ENCODE results near the gene MBTPS1.
A peak's percentile ranks its signal among the peaks of the same experiment; 100 is the strongest.
"Not testable (repeated sequence)": the region's sequence is repeated elsewhere in the genome, so short reads cannot be mapped to it uniquely, and the experiment has no call there.

Gene MBTPS1

GRCh38 chr16:84121007-84121406 is 4.3 kb upstream of the MBTPS1 start:
- Histone ChIP-seq H3F3A (ENCODE audit: low read depth) (0 out of 2 replicates have a peak, but pooled peaks cover 4% of the 10 kb centered on the region), H3K4me3 (ENCODE audit: low read length, poor library complexity, severe bottlenecking) (no peak overlapping the region), H4K20me1 (ENCODE audit: insufficient read depth, low read length, poor library complexity, severe bottlenecking) (peaks cover 5% of the 10 kb centered on the region), H3K79me2 (ENCODE audit: insufficient read depth, low read length) (peaks cover 13% of the 10 kb centered on the region), H3K9ac (ENCODE audit: low read depth, low read length, poor library complexity, severe bottlenecking) (no peak overlapping the region), H3K27me3 (ENCODE audit: insufficient read depth, low read length, poor library complexity, severe bottlenecking) (no peaks in the 10 kb centered on the region), H3K36me3 (ENCODE audit: insufficient read depth, low read length) (peaks cover 37% of the 10 kb centered on the region), H2AFZ (ENCODE audit: low read length) (no peak overlapping the region), H3K4me1 (ENCODE audit: insufficient read depth, low read length, poor library complexity, severe bottlenecking) (peaks cover 6% of the 10 kb centered on the region), H3K9me3 (ENCODE audit: insufficient read depth, low read depth, low read length) (no peaks in the 10 kb centered on the region), H3K9me2 (replicated peaks; ENCODE audit: low read depth, low read length) (no peaks in the 10 kb centered on the region), H3K4me2 (ENCODE audit: low read depth, low read length, poor library complexity, severe bottlenecking) (no peak overlapping the region)
- TF ChIP-seq, protein P1, sequence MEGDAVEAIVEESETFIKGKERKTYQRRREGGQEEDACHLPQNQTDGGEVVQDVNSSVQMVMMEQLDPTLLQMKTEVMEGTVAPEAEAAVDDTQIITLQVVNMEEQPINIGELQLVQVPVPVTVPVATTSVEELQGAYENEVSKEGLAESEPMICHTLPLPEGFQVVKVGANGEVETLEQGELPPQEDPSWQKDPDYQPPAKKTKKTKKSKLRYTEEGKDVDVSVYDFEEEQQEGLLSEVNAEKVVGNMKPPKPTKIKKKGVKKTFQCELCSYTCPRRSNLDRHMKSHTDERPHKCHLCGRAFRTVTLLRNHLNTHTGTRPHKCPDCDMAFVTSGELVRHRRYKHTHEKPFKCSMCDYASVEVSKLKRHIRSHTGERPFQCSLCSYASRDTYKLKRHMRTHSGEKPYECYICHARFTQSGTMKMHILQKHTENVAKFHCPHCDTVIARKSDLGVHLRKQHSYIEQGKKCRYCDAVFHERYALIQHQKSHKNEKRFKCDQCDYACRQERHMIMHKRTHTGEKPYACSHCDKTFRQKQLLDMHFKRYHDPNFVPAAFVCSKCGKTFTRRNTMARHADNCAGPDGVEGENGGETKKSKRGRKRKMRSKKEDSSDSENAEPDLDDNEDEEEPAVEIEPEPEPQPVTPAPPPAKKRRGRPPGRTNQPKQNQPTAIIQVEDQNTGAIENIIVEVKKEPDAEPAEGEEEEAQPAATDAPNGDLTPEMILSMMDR (conservative IDR thresholded peaks at IDR 0.05; ENCODE audit: low read length) = no peak
- no peak for TF ChIP-seq EZH2phosphoT487 (IDR thresholded peaks at IDR 0.05; ENCODE audit: borderline replicate concordance)

GRCh38 chr16:84120023-84120422 is 3.3 kb upstream of the MBTPS1 start:
- Histone ChIP-seq H3K36me3 (ENCODE audit: insufficient read depth, low read length) (peaks cover 31% of the 10 kb centered on the region), H2AFZ (ENCODE audit: low read length) (no peak overlapping the region), H3K4me1 (ENCODE audit: insufficient read depth, low read length, poor library complexity, severe bottlenecking) (peaks cover 13% of the 10 kb centered on the region), H3K9me2 (replicated peaks; ENCODE audit: low read depth, low read length) (no peaks in the 10 kb centered on the region), H3K79me2 (ENCODE audit: insufficient read depth, low read length) (peaks cover 23% of the 10 kb centered on the region), H4K20me1 (ENCODE audit: insufficient read depth, low read length, poor library complexity, severe bottlenecking) (peaks cover 15% of the 10 kb centered on the region), H3K27me3 (ENCODE audit: insufficient read depth, low read length, poor library complexity, severe bottlenecking) (no peaks in the 10 kb centered on the region), H3F3A (ENCODE audit: low read depth) (0 out of 2 replicates have a peak, but pooled peaks cover 4% of the 10 kb centered on the region), H3K4me3 (ENCODE audit: low read length, poor library complexity, severe bottlenecking) (no peak overlapping the region), H3K9me3 (ENCODE audit: insufficient read depth, low read depth, low read length) (no peaks in the 10 kb centered on the region), H3K4me2 (ENCODE audit: low read depth, low read length, poor library complexity, severe bottlenecking) (no peak overlapping the region), H3K9ac (ENCODE audit: low read depth, low read length, poor library complexity, severe bottlenecking) (no peak overlapping the region)
- TF ChIP-seq, protein P1 (conservative IDR thresholded peaks at IDR 0.05; ENCODE audit: low read length) = no peak
- no peak for TF ChIP-seq EZH2phosphoT487 (IDR thresholded peaks at IDR 0.05; ENCODE audit: borderline replicate concordance)

- no peak for TF ChIP-seq EZH2phosphoT487 (IDR thresholded peaks at IDR 0.05; ENCODE audit: borderline replicate concordance)
- TF ChIP-seq, protein P1 (conservative IDR thresholded peaks at IDR 0.05; ENCODE audit: low read length) = no peak
- peaks cover 28% of the 10 kb centered on the region for H3K36me3 ChIP-seq (ENCODE audit: insufficient read depth, low read length)
- peaks cover 18% of the 10 kb centered on the region for H4K20me1 ChIP-seq (ENCODE audit: insufficient read depth, low read length, poor library complexity, severe bottlenecking)
- peaks cover 30% of the 10 kb centered on the region for H3K79me2 ChIP-seq (ENCODE audit: insufficient read depth, low read length)
- no peak overlapping the region for H3K4me2 ChIP-seq (ENCODE audit: low read depth, low read length, poor library complexity, severe bottlenecking)
- no peak overlapping the region for H3K9ac ChIP-seq (ENCODE audit: low read depth, low read length, poor library complexity, severe bottlenecking)
- no peaks in the 10 kb centered on the region for H3K9me2 ChIP-seq (replicated peaks; ENCODE audit: low read depth, low read length)
- H2AFZ ChIP-seq (ENCODE audit: low read length) = no peak overlapping the region
- H3K9me3 ChIP-seq (ENCODE audit: insufficient read depth, low read depth, low read length) = no peaks in the 10 kb centered on the region
- peaks cover 18% of the 10 kb centered on the region for H3K4me1 ChIP-seq (ENCODE audit: insufficient read depth, low read length, poor library complexity, severe bottlenecking)
- no peak overlapping the region for H3K4me3 ChIP-seq (ENCODE audit: low read length, poor library complexity, severe bottlenecking)
- 0 out of 2 replicates have a peak, but pooled peaks cover 4% of the 10 kb centered on the region for H3F3A ChIP-seq (ENCODE audit: low read depth)
- no peaks in the 10 kb centered on the region for H3K27me3 ChIP-seq (ENCODE audit: insufficient read depth, low read length, poor library complexity, severe bottlenecking)
Observed at GRCh38 chr16:84119368-84119767, 2.6 kb upstream of the MBTPS1 start.

DNA sequence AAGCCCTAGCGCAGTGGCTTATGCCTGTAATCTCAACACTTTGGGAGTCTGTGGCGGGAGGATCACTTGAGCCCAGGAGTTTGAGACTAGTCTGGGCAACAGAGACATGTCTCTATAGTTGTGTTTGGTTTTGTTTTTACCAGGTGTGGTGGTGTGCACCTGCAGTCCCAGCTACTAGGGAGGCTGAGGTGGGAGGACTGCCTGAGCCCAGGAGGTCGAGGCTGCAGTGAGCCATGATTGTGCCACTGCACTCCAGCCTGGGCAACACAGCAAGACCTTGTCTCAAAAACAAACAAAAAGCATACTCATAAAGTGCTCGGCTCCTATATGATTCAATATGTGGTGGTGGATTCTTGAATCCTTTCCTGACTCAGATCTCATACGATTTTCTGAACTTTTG is 1.6 kb upstream of the MBTPS1 start:
- H3K9me3 ChIP-seq (ENCODE audit: insufficient read depth, low read depth, low read length); H2AFZ ChIP-seq (ENCODE audit: low read length); H3K9me2 ChIP-seq (replicated peaks; ENCODE audit: low read depth, low read length); H3K4me3 ChIP-seq (ENCODE audit: low read length, poor library complexity, severe bottlenecking); H3F3A ChIP-seq (ENCODE audit: low read depth); H3K9ac ChIP-seq (ENCODE audit: low read depth, low read length, poor library complexity, severe bottlenecking); H3K27me3 ChIP-seq (ENCODE audit: insufficient read depth, low read length, poor library complexity, severe bottlenecking): not testable (repeated sequence)
- Histone ChIP-seq H3K36me3 (ENCODE audit: insufficient read depth, low read length) (peaks cover 18% of the 10 kb centered on the region; the same call in 1 of the 2 replicates), H4K20me1 (ENCODE audit: insufficient read depth, low read length, poor library complexity, severe bottlenecking) (peaks cover 23% of the 10 kb centered on the region), H3K4me1 (ENCODE audit: insufficient read depth, low read length, poor library complexity, severe bottlenecking) (peaks cover 26% of the 10 kb centered on the region), H3K79me2 (ENCODE audit: insufficient read depth, low read length) (peaks cover 40% of the 10 kb centered on the region), H3K4me2 (ENCODE audit: low read depth, low read length, poor library complexity, severe bottlenecking) (peak overlapping the region; percentile 85)

All from Loucy (cell line).